Liver (tissue), 9 donors: ENCODE data around the gene NDUFA11. TPM values are rescaled to one million over a fixed set of nuclear protein-coding genes. Genes with fewer than 3 reads are reported as not detected.
A peak's percentile ranks its signal among the peaks of the same experiment; 100 is the strongest.
"Not testable (repeated sequence)": the region's sequence is repeated elsewhere in the genome, so short reads cannot be mapped to it uniquely, and the experiment has no call there.

Source experiments
- DNase-seq: peaks from one replicate; pipeline ENCODE4 v3.0.0-alpha.2; 2017; ENCODE audit warnings: low spot score
- H3K27ac ChIP-seq, 2 donors: one replicate each; pipeline ENCODE4 v1.7.0; 2013; ENCODE audit warnings: inconsistent platforms in 2 of 2, low read length in 2 of 2, control low read depth in 1 of 2, low read depth in 1 of 2, mild to moderate bottlenecking in 1 of 2
- H3K27me3 ChIP-seq, 4 donors: one replicate each; pipeline versions ENCODE4 v1.6.1 to v1.7.0; 2013; ENCODE audit warnings: low read length in 3 of 4, inconsistent platforms in 1 of 4, mild to moderate bottlenecking in 1 of 4, moderate library complexity in 1 of 4; ENCODE audit not compliant: control insufficient read depth in 4 of 4, insufficient read depth in 4 of 4
- H3K36me3 ChIP-seq, 4 donors: one replicate each; pipeline versions ENCODE4 v1.6.1 to v1.7.0; 2013; ENCODE audit warnings: low read length in 3 of 4, mild to moderate bottlenecking in 3 of 4, low read depth in 1 of 4, moderate library complexity in 1 of 4; ENCODE audit not compliant: control insufficient read depth in 4 of 4, insufficient read depth in 3 of 4
- H3K4me1 ChIP-seq, 4 donors: one replicate each; pipeline versions ENCODE4 v1.6.1 to v1.7.0; 2013; ENCODE audit warnings: low read length in 3 of 4, mild to moderate bottlenecking in 3 of 4, moderate library complexity in 1 of 4; ENCODE audit not compliant: control insufficient read depth in 4 of 4, insufficient read depth in 4 of 4
- H3K4me3 ChIP-seq, 3 donors: one replicate each; pipeline versions ENCODE4 v1.6.1 to v1.7.0; 2013; ENCODE audit warnings: low read length in 3 of 3, control low read depth in 1 of 3, low read depth in 1 of 3, mild to moderate bottlenecking in 1 of 3
- H3K9ac ChIP-seq, 2 donors: one replicate each; pipeline ENCODE4 v1.7.0; 2013; ENCODE audit warnings: low read length in 2 of 2, mild to moderate bottlenecking in 2 of 2, moderate library complexity in 2 of 2, control low read depth in 1 of 2, low read depth in 1 of 2
- H3K9me3 ChIP-seq, 4 donors: one replicate each; pipeline versions ENCODE4 v1.6.1 to v1.7.0; 2013; ENCODE audit warnings: low read length in 3 of 4; ENCODE audit not compliant: control insufficient read depth in 4 of 4
- EGR1 ChIP-seq, 2 donors: IDR thresholded peaks; 2 replicates each; pipeline ENCODE4 v1.6.1; 2016 to 2018; ENCODE audit warnings: antibody characterized with exemption in 2 of 2, low read depth in 2 of 2
- FOXA1 ChIP-seq: IDR thresholded peaks from 2 replicates; pipeline ENCODE4 v1.6.1; 2016; ENCODE audit warnings: antibody characterized with exemption
- FOXA2 ChIP-seq: IDR thresholded peaks from 2 replicates; pipeline ENCODE4 v1.6.1; 2016; ENCODE audit warnings: antibody characterized with exemption
- HNF4A ChIP-seq, 2 donors: conservative IDR thresholded peaks; 2 replicates each; pipeline ENCODE4 v1.6.1; 2016; ENCODE audit warnings: antibody characterized with exemption in 2 of 2, mild to moderate bottlenecking in 2 of 2
- HNF4G ChIP-seq: IDR thresholded peaks from 2 replicates; pipeline ENCODE4 v1.6.1; 2016; ENCODE audit warnings: antibody characterized with exemption
- JUND ChIP-seq, 2 donors: IDR thresholded peaks; 2 replicates each; pipeline ENCODE4 v1.6.1; 2016; ENCODE audit warnings: antibody characterized with exemption in 2 of 2
- NR2F2 ChIP-seq: IDR thresholded peaks from 2 replicates; pipeline ENCODE4 v1.6.1; 2016; ENCODE audit warnings: antibody characterized with exemption
- RAD21 ChIP-seq, 2 donors: IDR thresholded peaks; 2 replicates each; pipeline ENCODE4 v1.6.1; 2016; ENCODE audit warnings: antibody characterized with exemption in 2 of 2, mild to moderate bottlenecking in 2 of 2
- RXRA ChIP-seq, 2 donors: IDR thresholded peaks; 2 replicates each; pipeline ENCODE4 v1.6.1; 2017 to 2018; ENCODE audit warnings: antibody characterized with exemption in 2 of 2, mild to moderate bottlenecking in 1 of 2
- SP1 ChIP-seq: IDR thresholded peaks from 2 replicates; pipeline ENCODE4 v1.6.1; 2018; ENCODE audit warnings: antibody characterized with exemption, mild to moderate bottlenecking
- YY1 ChIP-seq: IDR thresholded peaks from 2 replicates; pipeline ENCODE4 v1.6.1; 2016; ENCODE audit warnings: antibody characterized with exemption, mild to moderate bottlenecking
- WGBS: extraction: QIAGEN DNeasy Blood & Tissue Kit; methylation state at CpG from one replicate; pipeline ENCODE4 v1.1.7; 2013; 5-methylcytosine and 5-hydroxymethylcytosine counted together
- polyA plus RNA-seq, 2 donors: library from polyadenylated mRNA; stranded (reverse) in 1 of 2; unstranded in 1 of 2; fragments of 200-250 nt in 1 of 2; fragments of >200 nt in 1 of 2; fragmentation: Nextera tagmentation in 1 of 2; extraction: Ambion mirVana in 1 of 2; gene quantifications; one replicate each; pipeline versions ENCODE4 v1.2.1 to v1.2.3, GENCODE V29; 2013 to 2015
- total RNA-seq, 2 donors: library from RNA; depleted of rRNA; stranded (reverse); fragments of >200 nt; gene quantifications; one replicate each; pipeline ENCODE4 v1.2.3, GENCODE V29; 2014
- TF ChIP-seq, protein P1 (sequence below): fragments of 150-350 bp; IDR thresholded peaks from 2 replicates; pipeline ENCODE4 v1.5.1; 2017; ENCODE audit warnings: improper control_type of control experiment, low read depth, low read length; ENCODE audit not compliant: missing input control
- TF ChIP-seq, protein P2 (sequence below): IDR thresholded peaks from 2 replicates; pipeline ENCODE4 v1.6.1; 2016; ENCODE audit warnings: antibody characterized with exemption
- donor health status: healthy.
- donor health status: healthy.
- donor health status: healthy.
- donor health status: healthy.
- donor health status: healthy.

Gene NDUFA11
- total and polyA plus RNA-seq, 4 donors = 127 to 394 (median 226) TPM

DNA sequence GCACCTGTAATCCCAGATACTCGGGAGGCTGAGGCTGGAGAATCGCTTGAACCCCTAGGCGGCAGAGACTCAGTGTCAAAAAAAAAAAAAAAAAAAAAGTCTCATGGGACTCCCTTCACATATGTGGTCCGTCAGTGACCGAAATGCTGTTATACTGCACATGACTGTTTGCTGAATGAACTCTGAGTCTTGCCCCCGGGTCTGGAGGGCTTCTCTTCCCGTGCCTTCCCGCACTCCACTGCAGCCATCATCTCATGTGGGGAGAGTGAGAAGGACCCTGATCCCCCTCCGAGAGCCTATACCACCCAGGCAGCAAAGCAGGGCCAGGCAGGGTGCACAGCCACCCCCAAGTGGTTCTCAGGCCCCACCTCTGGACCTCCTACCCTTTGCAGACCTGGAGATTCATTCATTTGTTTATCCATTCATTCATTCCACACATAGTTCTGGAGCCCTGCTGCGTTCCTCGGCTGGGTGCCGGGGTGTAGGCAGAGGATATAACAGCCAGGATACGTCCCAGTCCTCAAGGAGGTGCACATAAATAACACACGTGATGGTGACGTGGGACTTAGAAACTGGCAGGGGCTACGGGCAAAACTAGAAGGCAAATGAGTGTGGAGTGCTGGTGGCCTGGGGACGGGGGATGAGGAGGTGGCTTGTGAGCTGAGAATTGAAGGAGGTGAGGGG, 14.2 kb downstream of the NDUFA11 start:
- Histone ChIP-seq H3K4me1 (peaks cover 0 to 5% (median 3%) of the 10 kb centered on the region in 4 donors), H3K9ac (no peak overlapping the region), H3K27ac (no peak overlapping the region), H3K36me3 (peaks cover 0 to under 1% (median 0%) of the 10 kb centered on the region in 4 donors), H3K4me3 (no peak overlapping the region), H3K27me3 (no peaks in the 10 kb centered on the region), H3K9me3 (no peaks in the 10 kb centered on the region)
- 72% methylated on average over 17 of the region's 17 CpGs for WGBS
- TF ChIP-seq YY1 = no peak
- TF ChIP-seq HNF4G = no peak
- DNase-seq = no peak

DNA sequence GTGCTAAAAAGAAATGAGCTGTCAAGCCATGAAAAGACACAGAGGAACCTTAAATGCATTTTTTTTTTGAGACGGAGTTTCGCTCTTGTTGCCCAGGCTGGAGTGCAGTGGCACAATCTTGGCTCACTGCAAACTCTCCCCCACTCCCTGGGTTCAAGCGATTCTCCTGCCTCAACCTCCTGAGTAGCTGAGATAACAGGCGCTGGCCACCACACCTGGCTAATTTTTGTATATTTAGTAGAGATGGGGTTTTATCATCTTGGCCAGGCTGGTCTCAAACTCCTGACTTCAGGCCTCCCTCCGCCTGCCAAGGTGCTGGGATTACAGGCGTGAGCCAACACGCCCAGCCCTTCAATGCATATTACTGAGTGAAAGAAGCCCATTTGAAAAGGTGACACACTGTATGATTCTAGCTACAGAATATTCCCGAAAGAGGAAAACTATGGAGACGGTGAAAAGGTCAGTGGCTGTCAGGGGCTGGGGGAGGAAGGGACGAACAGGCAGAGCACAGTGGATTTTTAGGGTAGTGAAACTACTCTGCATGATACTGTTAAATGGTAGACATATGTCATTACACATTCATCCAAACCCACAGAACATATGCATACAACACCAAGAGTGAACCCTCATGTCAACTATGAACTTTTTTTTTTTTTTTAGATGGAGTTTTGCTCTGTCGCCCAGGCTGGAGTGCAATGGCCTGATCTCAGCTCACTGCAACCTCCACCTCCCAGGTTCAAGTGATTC, 19.4 kb downstream of the NDUFA11 start:
- H3K27me3 ChIP-seq, H3K9ac ChIP-seq, H3K36me3 ChIP-seq, H3K4me3 ChIP-seq, H3K27ac ChIP-seq, DNase-seq, H3K9me3 ChIP-seq: not testable (repeated sequence)
- H3K4me1 ChIP-seq = peaks cover 10 to 22% (median 14%) of the 10 kb centered on the region in 4 donors
- 84% methylated on average over 11 of the region's 11 CpGs for WGBS

DNA sequence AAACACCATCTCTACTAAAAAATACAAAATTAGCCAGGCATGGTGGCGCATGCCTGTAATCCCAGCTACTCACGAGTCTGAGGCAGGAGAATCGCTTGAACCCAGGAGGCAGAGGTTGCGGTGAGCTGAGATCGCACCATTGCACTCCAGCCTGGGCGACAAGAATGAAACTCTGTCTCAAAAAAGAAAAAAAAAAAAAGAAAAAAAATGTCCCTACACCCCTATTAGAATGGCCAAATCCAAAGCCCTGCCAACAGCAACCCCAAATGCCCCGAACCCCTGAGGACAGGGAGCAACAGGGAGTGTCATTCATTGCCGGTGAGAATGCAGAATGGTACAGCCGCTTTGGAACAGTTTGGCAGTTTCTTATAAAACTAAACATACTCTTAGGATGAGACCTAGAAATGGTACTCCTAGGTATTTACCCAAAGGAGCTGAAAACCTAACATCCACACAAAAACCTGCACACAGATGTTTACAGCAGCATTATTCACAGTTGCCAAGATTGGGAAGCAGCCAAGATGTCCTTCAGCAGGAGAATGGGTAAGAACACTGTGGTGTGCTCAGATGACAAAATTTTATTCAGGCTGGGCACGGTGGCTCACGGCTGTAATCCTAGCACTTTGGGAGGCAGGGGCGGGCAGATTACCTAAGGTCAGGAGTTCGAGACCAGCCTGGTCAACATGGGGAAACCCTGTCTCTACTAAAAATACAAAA, 20.3 kb downstream of the NDUFA11 start:
- peak in 1 of 2 donors; percentile 23 for TF ChIP-seq HNF4A (conservative IDR thresholded peaks at IDR 0.05)
- TF ChIP-seq RAD21 (IDR thresholded peaks at IDR 0.05) = peak in 1 of 2 donors; percentile 61
- peak in 1 of 2 donors; percentile 31 for TF ChIP-seq RXRA (IDR thresholded peaks at IDR 0.05)
- H3K36me3 ChIP-seq, H3K27me3 ChIP-seq, DNase-seq, H3K9me3 ChIP-seq, H3K4me3 ChIP-seq, H3K9ac ChIP-seq: not testable (repeated sequence)
- Histone ChIP-seq H3K4me1 (peaks cover 10 to 23% (median 14%) of the 10 kb centered on the region in 4 donors), H3K27ac (peak overlapping the region in 1 of 2 donors; percentile 12)
- WGBS = 68% methylated on average over 13 of the region's 13 CpGs

DNA sequence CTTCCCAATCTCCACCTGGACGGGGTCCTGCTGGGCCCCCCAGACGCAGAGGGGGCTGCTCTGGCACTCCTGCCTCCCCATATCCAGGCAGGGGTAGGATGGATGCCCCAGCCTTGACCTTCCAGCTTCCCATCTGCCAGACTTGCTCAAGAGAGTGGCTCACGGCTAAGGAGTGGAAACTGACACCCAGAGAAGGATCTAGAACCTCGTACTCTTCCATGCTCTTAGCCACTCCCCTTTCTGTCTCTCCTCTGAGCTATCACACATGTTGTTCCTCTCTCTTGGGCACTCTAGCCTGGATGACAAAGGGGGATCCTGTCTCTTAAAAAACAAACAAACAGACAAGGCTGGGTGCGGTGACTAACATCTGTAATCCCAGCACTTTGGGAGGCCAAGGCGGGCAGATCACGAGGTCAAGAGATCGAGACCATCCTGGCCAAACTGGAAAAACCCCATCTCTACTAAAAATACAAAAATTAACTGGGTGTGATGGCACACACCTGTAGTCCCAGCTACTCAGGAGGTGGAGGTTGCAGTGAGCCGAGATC, 21.1 kb downstream of the NDUFA11 start:
- H3K9me3 ChIP-seq = no peaks in the 10 kb centered on the region
- peaks cover 10 to 23% (median 14%) of the 10 kb centered on the region in 4 donors for H3K4me1 ChIP-seq
- H3K4me3 ChIP-seq = no peak overlapping the region
- no peaks in the 10 kb centered on the region for H3K27me3 ChIP-seq
- no peak overlapping the region for H3K9ac ChIP-seq
- WGBS = 72% methylated on average over 9 of the region's 9 CpGs
- DNase-seq = no peak
- peak overlapping the region; percentile 54 to 55 for H3K27ac ChIP-seq
- H3K36me3 ChIP-seq = no peaks in the 10 kb centered on the region
- TF ChIP-seq EGR1 (IDR thresholded peaks at IDR 0.05; ENCODE audit: low read depth in 2 of 2) (no peak), NR2F2 (no peak), HNF4A (conservative IDR thresholded peaks at IDR 0.05) (no peak), FOXA2 (no peak), SP1 (no peak), FOXA1 (no peak), JUND (IDR thresholded peaks at IDR 0.05) (no peak), HNF4G (no peak), RAD21 (IDR thresholded peaks at IDR 0.05) (no peak)
- TF ChIP-seq, protein P1, sequence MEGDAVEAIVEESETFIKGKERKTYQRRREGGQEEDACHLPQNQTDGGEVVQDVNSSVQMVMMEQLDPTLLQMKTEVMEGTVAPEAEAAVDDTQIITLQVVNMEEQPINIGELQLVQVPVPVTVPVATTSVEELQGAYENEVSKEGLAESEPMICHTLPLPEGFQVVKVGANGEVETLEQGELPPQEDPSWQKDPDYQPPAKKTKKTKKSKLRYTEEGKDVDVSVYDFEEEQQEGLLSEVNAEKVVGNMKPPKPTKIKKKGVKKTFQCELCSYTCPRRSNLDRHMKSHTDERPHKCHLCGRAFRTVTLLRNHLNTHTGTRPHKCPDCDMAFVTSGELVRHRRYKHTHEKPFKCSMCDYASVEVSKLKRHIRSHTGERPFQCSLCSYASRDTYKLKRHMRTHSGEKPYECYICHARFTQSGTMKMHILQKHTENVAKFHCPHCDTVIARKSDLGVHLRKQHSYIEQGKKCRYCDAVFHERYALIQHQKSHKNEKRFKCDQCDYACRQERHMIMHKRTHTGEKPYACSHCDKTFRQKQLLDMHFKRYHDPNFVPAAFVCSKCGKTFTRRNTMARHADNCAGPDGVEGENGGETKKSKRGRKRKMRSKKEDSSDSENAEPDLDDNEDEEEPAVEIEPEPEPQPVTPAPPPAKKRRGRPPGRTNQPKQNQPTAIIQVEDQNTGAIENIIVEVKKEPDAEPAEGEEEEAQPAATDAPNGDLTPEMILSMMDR = no peak
- TF ChIP-seq, protein P2, sequence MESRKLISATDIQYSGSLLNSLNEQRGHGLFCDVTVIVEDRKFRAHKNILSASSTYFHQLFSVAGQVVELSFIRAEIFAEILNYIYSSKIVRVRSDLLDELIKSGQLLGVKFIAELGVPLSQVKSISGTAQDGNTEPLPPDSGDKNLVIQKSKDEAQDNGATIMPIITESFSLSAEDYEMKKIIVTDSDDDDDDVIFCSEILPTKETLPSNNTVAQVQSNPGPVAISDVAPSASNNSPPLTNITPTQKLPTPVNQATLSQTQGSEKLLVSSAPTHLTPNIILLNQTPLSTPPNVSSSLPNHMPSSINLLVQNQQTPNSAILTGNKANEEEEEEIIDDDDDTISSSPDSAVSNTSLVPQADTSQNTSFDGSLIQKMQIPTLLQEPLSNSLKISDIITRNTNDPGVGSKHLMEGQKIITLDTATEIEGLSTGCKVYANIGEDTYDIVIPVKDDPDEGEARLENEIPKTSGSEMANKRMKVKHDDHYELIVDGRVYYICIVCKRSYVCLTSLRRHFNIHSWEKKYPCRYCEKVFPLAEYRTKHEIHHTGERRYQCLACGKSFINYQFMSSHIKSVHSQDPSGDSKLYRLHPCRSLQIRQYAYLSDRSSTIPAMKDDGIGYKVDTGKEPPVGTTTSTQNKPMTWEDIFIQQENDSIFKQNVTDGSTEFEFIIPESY = no peak
